HPDE6-E6E7 (cell line): Measurements from ENCODE around the gene KRTAP5-7.

Experiments used
- DNase-seq: peaks from one replicate; pipeline ENCODE4 v3.0.0; 2011; ENCODE audit warnings: missing footprints; ENCODE audit errors: extremely low spot score

KRTAP5-7 gene

GRCh38 chr11:71495286-71496230 is 31.5 kb upstream of the KRTAP5-7 start:
- DNase-seq = no peak

DNA sequence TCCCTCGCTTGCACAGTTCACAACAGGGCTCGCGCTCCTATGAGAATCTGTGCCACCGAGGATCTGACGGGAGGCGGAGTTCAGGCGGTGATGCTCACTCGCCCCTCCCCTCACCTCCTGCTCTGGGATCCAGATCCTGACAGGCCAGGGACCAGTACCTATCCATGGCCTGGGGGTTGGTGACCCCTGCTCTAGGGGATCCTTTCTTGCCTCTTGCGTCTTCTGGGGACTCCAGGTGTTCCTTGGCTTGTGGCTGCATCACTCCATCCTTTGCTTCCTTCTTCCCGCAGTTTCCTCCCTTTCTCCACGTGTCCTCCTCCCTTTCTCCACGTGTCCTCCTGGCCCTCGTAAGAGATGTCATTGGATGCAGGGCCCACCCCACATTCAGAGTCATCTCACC is 30.6 kb upstream of the KRTAP5-7 start:
- DNase-seq = no peak

GRCh38 chr11:71498091-71498490 is 29.0 kb upstream of the KRTAP5-7 start:
- no peak for DNase-seq

DNA sequence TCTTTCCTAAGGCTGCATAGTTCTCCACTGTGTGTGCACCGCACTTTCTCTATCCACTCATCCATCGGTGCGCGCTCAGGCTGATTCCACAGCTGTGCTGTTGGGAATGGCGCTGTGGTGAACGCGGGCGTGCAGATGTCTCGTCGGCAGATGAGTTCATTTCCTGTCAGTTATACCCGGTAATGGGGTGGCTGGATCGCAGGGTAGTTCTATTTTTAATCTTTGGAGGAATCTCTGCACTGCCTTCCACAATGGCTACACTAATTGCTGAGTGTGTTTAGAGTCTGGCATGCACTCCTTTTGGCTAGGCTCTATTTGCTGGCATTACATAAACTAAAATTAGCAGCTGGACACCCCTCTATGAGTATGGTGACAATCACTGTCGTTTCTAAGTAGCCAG is 27.9 kb upstream of the KRTAP5-7 start:
- DNase-seq = no peak

- no peak for DNase-seq
Measured at GRCh38 chr11:71499546-71499945, 27.5 kb upstream of the KRTAP5-7 start.

DNA sequence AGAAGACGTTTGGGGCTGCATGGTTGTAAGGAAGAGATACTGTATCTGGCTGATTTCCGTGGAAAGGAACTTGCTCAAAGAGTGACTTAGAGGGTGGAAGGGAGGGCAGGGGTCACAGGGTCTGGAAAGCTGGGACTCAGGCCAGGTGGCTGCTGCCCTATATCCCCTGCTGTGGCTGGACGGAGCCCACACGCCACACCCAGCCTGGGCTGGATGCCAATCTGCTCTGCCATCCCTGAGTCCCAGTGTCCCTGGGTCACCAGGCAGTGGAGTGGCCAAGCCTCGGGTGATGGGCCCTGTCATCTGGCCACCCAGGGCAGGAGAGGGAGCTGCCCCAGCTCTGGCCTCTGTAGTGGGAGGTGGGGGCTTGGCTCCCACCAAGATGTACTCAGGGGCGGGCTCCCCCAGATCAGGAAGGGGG is 26.5 kb upstream of the KRTAP5-7 start:
- no peak for DNase-seq

DNA sequence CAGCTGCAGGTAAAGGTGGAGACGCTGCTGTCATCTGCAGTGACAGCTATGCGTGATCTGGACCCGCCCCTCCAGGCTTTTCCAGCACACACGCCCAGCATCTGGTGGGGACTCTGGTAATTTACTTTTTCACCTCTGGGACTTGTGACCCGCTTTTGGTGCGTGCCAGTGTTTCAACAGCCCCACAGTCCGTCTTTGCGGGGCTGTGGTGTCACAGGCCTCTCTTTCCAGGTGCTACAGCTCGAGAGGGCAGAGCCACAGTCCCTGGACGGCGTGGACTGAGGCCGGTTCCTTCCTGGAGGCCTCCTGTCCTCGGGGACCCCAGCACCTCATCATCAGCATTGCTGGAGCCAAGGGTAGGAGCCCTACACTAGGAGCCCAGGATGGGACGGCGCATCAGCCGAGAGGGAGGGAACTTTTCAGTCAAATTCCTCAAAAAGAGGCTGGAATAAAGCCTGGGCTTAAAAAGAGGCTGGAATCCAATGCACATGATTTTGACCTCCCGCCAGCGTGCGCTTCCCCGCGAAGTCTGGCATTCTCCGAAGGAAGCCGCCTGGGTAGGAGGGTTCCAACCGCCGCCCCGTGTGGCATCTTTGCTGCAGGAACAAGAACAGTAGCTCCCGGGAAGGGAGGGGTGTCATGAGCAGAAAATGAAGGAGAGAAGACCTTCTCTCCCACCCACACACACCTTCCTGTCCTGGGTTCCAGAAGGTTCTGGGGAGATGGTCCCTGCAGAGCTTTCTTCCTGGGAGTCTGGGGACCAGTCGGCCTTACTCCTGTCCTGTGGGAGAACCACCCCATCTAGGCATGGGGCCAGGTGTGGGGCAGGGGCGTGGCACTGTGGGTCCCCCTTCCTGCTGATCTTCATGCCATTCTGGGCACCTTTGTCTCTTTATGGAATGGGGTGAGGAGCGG is 25.7 kb upstream of the KRTAP5-7 start:
- DNase-seq = no peak

- DNase-seq = no peak
Measured at GRCh38 chr11:71502026-71502425, 25.0 kb upstream of the KRTAP5-7 start.

- no peak for DNase-seq
Measured at GRCh38 chr11:71502871-71503435, 24.1 kb upstream of the KRTAP5-7 start.

GRCh38 chr11:71504531-71504930 is 22.5 kb upstream of the KRTAP5-7 start:
- no peak for DNase-seq

- no peak for DNase-seq
Measured at GRCh38 chr11:71505001-71505400, 22.1 kb upstream of the KRTAP5-7 start.

- DNase-seq = no peak
Measured at GRCh38 chr11:71505781-71506180, 21.3 kb upstream of the KRTAP5-7 start.

GRCh38 chr11:71507102-71507501 is 20.0 kb upstream of the KRTAP5-7 start:
- DNase-seq = no peak

- no peak for DNase-seq
Measured at GRCh38 chr11:71518506-71519471, 8.3 kb upstream of the KRTAP5-7 start.

DNA sequence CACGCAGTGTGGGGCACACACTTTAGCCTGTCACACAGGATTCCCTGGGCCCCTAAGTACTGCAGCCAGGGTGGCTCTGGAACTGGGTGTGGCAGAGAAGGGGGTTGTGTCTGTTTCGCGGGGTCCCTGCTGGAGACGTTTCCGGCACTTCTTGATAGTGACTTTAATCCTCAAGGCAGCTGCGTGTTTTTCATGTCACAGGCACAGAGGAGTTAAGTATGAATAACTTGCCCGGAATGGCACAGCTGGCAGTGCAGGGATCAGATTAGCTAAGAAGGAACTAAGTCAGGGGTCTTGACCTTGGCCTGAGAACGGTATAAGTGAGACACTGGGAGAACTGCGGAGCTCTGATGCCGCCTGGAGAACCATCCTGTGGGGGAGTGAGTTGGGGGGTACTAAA is 7.5 kb upstream of the KRTAP5-7 start:
- no peak for DNase-seq

GRCh38 chr11:71525188-71525937 is 1.7 kb upstream of the KRTAP5-7 start:
- DNase-seq = no peak

DNA sequence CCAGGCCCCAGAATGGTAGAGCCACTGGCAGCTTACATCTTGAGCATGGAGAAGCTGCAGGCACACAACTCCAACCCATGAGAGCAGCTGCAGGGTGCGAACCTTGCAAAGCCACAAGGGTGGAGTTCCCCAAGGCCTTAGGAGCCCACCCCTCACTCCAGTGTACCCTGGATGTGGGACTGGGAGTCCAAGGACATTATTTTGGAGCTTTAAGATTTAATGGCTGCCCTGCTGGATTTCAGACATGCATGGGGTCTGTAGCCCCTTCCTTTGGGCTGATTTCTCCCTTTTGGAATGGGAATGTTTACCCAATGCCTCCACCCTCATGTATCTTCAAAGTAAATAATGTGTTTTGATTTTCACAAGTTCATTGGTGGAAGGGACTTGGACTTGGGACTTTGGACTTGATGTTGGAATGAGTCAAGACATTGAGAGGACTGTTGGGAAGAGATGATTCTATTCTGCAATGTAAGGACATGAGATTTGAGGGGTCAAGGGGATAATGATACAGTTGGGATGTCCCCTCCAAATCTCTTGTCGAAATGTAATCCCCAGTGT is 1.1 kb upstream of the KRTAP5-7 start:
- DNase-seq = no peak

GRCh38 chr11:71527576-71528210 is 626 bp downstream of the KRTAP5-7 start:
- DNase-seq = no peak

GRCh38 chr11:71530602-71531001 is 3.5 kb downstream of the KRTAP5-7 start:
- no peak for DNase-seq
